Measurements from ENCODE around the gene CHPF2. TPM values are rescaled to one million over a fixed set of nuclear protein-coding genes. Genes with fewer than 3 reads are reported as not detected.

Gene CHPF2
- polyA plus RNA-seq, 1 donor (not counting 4 experiments of a cell fraction or from before 2014, with no cell fraction given): 16.2 TPM

GRCh38 chr7:151238190-151238810, 6.0 kb downstream of the CHPF2 start:
- H3K4me1 ChIP-seq (ENCODE audit: control insufficient read depth, extremely low read depth, insufficient read depth, low read length): peaks cover 4% of the 10 kb centered on the region
- H3K9me3 ChIP-seq (ENCODE audit: control insufficient read depth, low read depth, low read length): no peaks in the 10 kb centered on the region
- H3K4me3 ChIP-seq (ENCODE audit: control insufficient read depth in 2 of 3, extremely low read depth in 1 of 3, insufficient read depth in 2 of 3, low read depth in 1 of 3, low read length in 3 of 3): no peak overlapping the region
- H4K20me1 ChIP-seq (ENCODE audit: control insufficient read depth, extremely low read depth, insufficient read depth, low read length): peaks cover 8% of the 10 kb centered on the region
- DNase-seq (ENCODE audit: low read depth, low spot score) (no peak), FAIRE-seq (no peak)
- dilution Hi-C loops (cut with MboI; ENCODE audit: extremely low pct_ligation_motif_present, low sequenced_read_pairs): no loop called here
- TF ChIP-seq EZH2 (IDR thresholded peaks at IDR 0.05; ENCODE audit: low read length) (no peak), CTCF (optimal IDR thresholded peaks at IDR 0.05 in 1 of 3, IDR thresholded peaks at IDR 0.05 in 1 of 3, conservative IDR thresholded peaks at IDR 0.05 in 1 of 3; ENCODE audit: extremely low read depth in 1 of 3, insufficient read depth in 2 of 3, low read length in 3 of 3) (no peak)
- H2AFZ ChIP-seq (ENCODE audit: control insufficient read depth, low read length): no peak overlapping the region
- H3K79me2 ChIP-seq (ENCODE audit: control insufficient read depth, insufficient read depth, low read length): peaks cover 38% of the 10 kb centered on the region
- no peak overlapping the region for H3K9ac ChIP-seq (ENCODE audit: control insufficient read depth, extremely low read depth, insufficient read depth, low read length)
- no peak overlapping the region for H3K4me2 ChIP-seq (ENCODE audit: control insufficient read depth, extremely low read depth, insufficient read depth, low read depth, low read length)
- no peak overlapping the region for H3K27ac ChIP-seq (ENCODE audit: control insufficient read depth, insufficient read depth, low read length)
- no peaks in the 10 kb centered on the region for H3K27me3 ChIP-seq (ENCODE audit: control insufficient read depth, extremely low read depth, insufficient read depth, low read length)
- peaks cover 18 to 35% of the 10 kb centered on the region in 2 experiments for H3K36me3 ChIP-seq (ENCODE audit: control insufficient read depth in 2 of 2, extremely low read depth in 1 of 2, insufficient read depth in 2 of 2, low read length in 2 of 2)
- no peaks in the 10 kb centered on the region for H3K9me1 ChIP-seq (ENCODE audit: control insufficient read depth, extremely low read depth, insufficient read depth, low read length)

- Histone ChIP-seq H4K20me1 (ENCODE audit: control insufficient read depth, extremely low read depth, insufficient read depth, low read length) (peaks cover 8% of the 10 kb centered on the region), H3K9me3 (ENCODE audit: control insufficient read depth, low read depth, low read length) (no peaks in the 10 kb centered on the region)
- FAIRE-seq: no peak
Measured at GRCh38 chr7:151238924-151239836, 6.9 kb downstream of the CHPF2 start.

More at GRCh38 chr7:151238924-151239836, 6.9 kb downstream of the CHPF2 start:
- Histone ChIP-seq H3K4me1 (ENCODE audit: control insufficient read depth, extremely low read depth, insufficient read depth, low read length) (no peaks in the 10 kb centered on the region), H3K9me1 (ENCODE audit: control insufficient read depth, extremely low read depth, insufficient read depth, low read length) (no peaks in the 10 kb centered on the region), H3K9ac (ENCODE audit: control insufficient read depth, extremely low read depth, insufficient read depth, low read length) (no peak overlapping the region), H3K27ac (ENCODE audit: control insufficient read depth, insufficient read depth, low read length) (no peak overlapping the region), H3K79me2 (ENCODE audit: control insufficient read depth, insufficient read depth, low read length) (peaks cover 29% of the 10 kb centered on the region), H3K4me2 (ENCODE audit: control insufficient read depth, extremely low read depth, insufficient read depth, low read depth, low read length) (no peak overlapping the region), H3K36me3 (ENCODE audit: control insufficient read depth in 2 of 2, extremely low read depth in 1 of 2, insufficient read depth in 2 of 2, low read length in 2 of 2) (peaks cover 18 to 32% of the 10 kb centered on the region in 2 experiments), H3K27me3 (ENCODE audit: control insufficient read depth, extremely low read depth, insufficient read depth, low read length) (no peaks in the 10 kb centered on the region), H3K4me3 (ENCODE audit: control insufficient read depth in 2 of 3, extremely low read depth in 1 of 3, insufficient read depth in 2 of 3, low read depth in 1 of 3, low read length in 3 of 3) (no peak overlapping the region), H2AFZ (ENCODE audit: control insufficient read depth, low read length) (no peak overlapping the region)
- TF ChIP-seq EZH2 (IDR thresholded peaks at IDR 0.05; ENCODE audit: low read length) (no peak), CTCF (optimal IDR thresholded peaks at IDR 0.05 in 1 of 3, IDR thresholded peaks at IDR 0.05 in 1 of 3, conservative IDR thresholded peaks at IDR 0.05 in 1 of 3; ENCODE audit: extremely low read depth in 1 of 3, insufficient read depth in 2 of 3, low read length in 3 of 3) (no peak)
- DNase-seq (ENCODE audit: low read depth, low spot score): no peak
- dilution Hi-C loops (cut with MboI; ENCODE audit: extremely low pct_ligation_motif_present, low sequenced_read_pairs): no loop called here
